ENCODE measurements around the gene GET4. TPM values are rescaled to one million over a fixed set of nuclear protein-coding genes. Genes with fewer than 3 reads are reported as not detected.
A peak's percentile ranks its signal among the peaks of the same experiment; 100 is the strongest.
"Not testable (repeated sequence)": the region's sequence is repeated elsewhere in the genome, so short reads cannot be mapped to it uniquely, and the experiment has no call there.

GET4 gene
- total RNA-seq, 2 donors from 2014 or later = 50.0 to 91.9 TPM

DNA sequence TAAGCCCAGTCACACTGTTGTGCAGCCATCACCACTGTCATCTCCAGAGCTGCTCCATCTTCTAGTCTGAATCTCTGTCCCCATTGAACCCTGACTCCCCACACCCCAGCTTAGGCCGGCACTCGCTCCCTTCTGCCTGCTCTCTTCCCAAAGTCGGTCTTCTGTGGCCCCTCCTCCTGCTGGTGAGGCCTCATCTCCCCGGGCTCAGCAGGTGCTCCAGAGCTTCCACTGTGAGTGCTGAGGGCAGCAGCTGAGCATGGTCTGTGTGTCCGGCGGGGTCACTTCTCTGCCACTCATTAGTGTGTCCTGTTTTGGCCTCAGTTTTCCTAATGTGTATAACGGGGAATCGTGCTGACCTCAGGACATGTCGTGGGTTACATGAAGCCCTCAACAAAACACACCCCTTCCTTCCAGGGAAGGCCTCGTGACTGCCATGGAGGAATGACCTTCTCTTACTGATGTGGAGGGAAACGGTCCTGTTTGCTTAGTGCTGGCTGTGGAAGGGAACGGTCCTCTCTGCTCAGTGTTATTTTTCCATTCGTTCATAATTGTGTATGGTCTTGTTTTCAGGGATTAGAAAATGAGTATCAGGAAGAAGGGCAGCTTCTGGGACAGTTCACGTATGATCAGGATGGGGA lies 4.3 kb upstream of the GET4 start:
- intact Hi-C loops (cut with DNase I) = loop anchor here (2.0 to 10.0 kb wide), 3 partner anchors 35 to 547 kb away; no protein-coding TSS in a partner anchor
- H3K36me3 ChIP-seq = no peaks in the 10 kb centered on the region

DNA sequence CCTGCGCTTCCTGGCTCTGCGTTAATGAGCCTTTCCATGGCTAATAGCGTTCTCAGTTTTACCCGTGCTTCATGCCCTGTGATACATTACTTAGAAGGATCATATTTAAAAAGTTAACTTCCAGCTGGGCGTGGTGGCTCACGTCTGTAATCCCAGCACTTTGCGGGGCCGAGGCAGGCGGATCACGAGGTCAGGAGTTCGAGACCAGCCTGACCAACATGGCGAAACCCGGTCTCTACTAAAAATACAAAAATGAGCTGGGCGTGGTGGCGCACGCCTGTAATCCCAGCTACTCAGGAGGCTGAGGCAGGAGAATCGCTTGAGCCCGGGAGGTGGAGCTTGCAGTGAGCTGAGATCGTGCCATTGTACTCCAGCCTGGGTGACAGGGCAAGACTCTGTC lies 3.7 kb upstream of the GET4 start:
- H3K4me3 ChIP-seq; H3K36me3 ChIP-seq; DNase-seq (ENCODE audit: low spot score); H3K4me1 ChIP-seq (replicated peaks); H3K27me3 ChIP-seq (replicated peaks; ENCODE audit: insufficient read depth); H3K9me3 ChIP-seq: not testable (repeated sequence)
- WGBS = 88% methylated on average over 19 of the region's 19 CpGs
- peak overlapping the region; percentile 46 to 53 for H3K27ac ChIP-seq
- intact Hi-C loops (cut with DNase I) = loop anchor here (2.0 to 10.0 kb wide), 3 partner anchors 35 to 548 kb away; no protein-coding TSS in a partner anchor

More for the DNA sequence above, 4.3 kb upstream of the GET4 start:
- Histone ChIP-seq H3K9me3 (no peaks in the 10 kb centered on the region), H3K27ac (peak overlapping the region in 1 of 2 donors; percentile 9), H3K4me3 (no peak overlapping the region), H3K4me1 (replicated peaks) (peaks cover 7% of the 10 kb centered on the region), H3K27me3 (replicated peaks; ENCODE audit: insufficient read depth) (no peaks in the 10 kb centered on the region)
- TF ChIP-seq, protein P1, sequence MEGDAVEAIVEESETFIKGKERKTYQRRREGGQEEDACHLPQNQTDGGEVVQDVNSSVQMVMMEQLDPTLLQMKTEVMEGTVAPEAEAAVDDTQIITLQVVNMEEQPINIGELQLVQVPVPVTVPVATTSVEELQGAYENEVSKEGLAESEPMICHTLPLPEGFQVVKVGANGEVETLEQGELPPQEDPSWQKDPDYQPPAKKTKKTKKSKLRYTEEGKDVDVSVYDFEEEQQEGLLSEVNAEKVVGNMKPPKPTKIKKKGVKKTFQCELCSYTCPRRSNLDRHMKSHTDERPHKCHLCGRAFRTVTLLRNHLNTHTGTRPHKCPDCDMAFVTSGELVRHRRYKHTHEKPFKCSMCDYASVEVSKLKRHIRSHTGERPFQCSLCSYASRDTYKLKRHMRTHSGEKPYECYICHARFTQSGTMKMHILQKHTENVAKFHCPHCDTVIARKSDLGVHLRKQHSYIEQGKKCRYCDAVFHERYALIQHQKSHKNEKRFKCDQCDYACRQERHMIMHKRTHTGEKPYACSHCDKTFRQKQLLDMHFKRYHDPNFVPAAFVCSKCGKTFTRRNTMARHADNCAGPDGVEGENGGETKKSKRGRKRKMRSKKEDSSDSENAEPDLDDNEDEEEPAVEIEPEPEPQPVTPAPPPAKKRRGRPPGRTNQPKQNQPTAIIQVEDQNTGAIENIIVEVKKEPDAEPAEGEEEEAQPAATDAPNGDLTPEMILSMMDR (IDR thresholded peaks at IDR 0.05) = no peak
- TF ChIP-seq POLR2A (IDR thresholded peaks at IDR 0.05) = no peak
- TF ChIP-seq POLR2AphosphoS5 (IDR thresholded peaks at IDR 0.05) = no peak
- 78% methylated on average over 14 of the region's 14 CpGs for WGBS
- no peak for DNase-seq (ENCODE audit: low spot score)

DNA sequence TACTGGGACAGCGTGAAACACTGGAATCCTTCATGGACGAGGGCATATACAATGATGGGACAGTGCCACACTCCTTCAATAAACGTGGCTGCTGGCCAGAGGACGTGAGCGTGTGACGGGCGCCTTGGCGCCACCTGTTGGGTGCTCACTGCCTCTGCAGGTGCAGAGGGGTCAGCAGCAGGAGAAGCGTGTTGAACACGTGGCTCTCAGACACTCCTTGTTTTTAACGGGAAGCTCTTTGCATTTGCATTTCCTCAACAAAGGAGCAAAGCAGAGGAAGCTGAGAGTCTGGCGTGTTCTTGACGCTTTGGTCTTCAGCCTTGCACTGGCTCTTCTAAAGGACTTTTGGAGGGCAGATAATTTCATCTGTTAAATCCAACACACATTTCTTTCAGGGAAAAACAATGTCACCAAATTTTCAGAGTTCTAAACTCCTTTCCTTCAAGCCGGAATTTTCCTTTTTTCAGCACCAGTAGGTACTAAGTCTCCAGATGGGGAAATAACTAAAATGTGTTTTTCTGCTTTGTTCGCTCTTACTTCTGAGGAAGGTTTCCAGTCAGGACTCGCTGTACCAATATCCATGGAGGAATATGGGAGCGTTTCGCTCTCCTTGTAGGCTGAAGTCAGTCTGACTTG lies 2.9 kb upstream of the GET4 start:
- H3K36me3 ChIP-seq = no peaks in the 10 kb centered on the region
- no peaks in the 10 kb centered on the region for H3K4me1 ChIP-seq (replicated peaks)
- peak; percentile 91 for TF ChIP-seq POLR2AphosphoS5 (IDR thresholded peaks at IDR 0.05)
- TF ChIP-seq POLR2A (IDR thresholded peaks at IDR 0.05) = peak; percentile 25
- TF ChIP-seq, protein P1 (IDR thresholded peaks at IDR 0.05) = peak; percentile 68 to 98 (median 95)
- 30% methylated on average over 18 of the region's 18 CpGs for WGBS
- peak; percentile 86 for DNase-seq (ENCODE audit: low spot score)
- peak overlapping the region; percentile 46 to 53 for H3K27ac ChIP-seq
- no peak overlapping the region for H3K4me3 ChIP-seq
- intact Hi-C loops (cut with DNase I) = loop anchor here (2.0 to 10.0 kb wide), 3 partner anchors 36 to 549 kb away; no protein-coding TSS in a partner anchor
- no peaks in the 10 kb centered on the region for H3K27me3 ChIP-seq (replicated peaks; ENCODE audit: insufficient read depth)
- H3K9me3 ChIP-seq = no peaks in the 10 kb centered on the region

DNA sequence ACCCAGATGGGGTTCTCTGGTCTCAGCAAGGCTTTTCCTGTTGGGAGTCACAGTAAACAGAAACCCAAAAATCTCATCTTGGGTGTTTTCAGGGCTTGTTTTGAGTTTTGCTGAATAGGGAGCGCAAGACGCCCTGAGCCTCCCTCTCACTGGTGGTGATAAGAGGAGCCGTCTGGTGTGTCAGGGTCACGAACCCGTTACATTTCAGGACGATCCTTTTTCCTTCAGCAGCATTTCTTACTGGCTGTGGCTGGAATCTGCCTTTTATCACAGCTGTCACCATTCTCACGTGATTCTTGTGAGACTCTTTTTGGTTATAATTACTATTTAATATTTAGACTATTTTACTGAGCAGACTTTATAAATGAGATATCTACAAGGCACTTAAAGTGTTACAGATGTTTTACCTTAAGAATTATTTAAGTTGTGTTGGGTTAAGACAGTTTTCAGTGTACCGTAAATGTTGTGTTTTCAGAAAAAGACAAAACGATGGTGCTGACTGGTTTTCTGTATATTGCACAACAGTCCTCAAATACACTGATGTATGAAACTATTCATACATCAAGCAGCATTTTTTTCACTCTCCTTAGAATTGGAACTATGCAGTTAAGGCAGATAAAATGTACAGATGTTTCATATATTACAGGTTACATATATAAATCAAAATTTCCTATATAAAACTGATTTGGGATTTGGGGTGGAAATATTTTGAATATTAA lies 2.2 kb upstream of the GET4 start:
- no peaks in the 10 kb centered on the region for H3K9me3 ChIP-seq
- no peaks in the 10 kb centered on the region for H3K36me3 ChIP-seq
- TF ChIP-seq POLR2AphosphoS5 (IDR thresholded peaks at IDR 0.05) (no peak), POLR2A (IDR thresholded peaks at IDR 0.05) (no peak)
- TF ChIP-seq, protein P1 (IDR thresholded peaks at IDR 0.05) = no peak
- no peaks in the 10 kb centered on the region for H3K27me3 ChIP-seq (replicated peaks; ENCODE audit: insufficient read depth)
- H3K4me3 ChIP-seq = no peak overlapping the region
- DNase-seq (ENCODE audit: low spot score) = no peak
- peak overlapping the region; percentile 46 to 53 for H3K27ac ChIP-seq
- no peaks in the 10 kb centered on the region for H3K4me1 ChIP-seq (replicated peaks)
- 81% methylated on average over 9 of the region's 9 CpGs for WGBS
- intact Hi-C loops (cut with DNase I) = loop anchor here (5.0 to 10.0 kb wide), 2 partner anchors 37 to 549 kb away; no protein-coding TSS in a partner anchor

DNA sequence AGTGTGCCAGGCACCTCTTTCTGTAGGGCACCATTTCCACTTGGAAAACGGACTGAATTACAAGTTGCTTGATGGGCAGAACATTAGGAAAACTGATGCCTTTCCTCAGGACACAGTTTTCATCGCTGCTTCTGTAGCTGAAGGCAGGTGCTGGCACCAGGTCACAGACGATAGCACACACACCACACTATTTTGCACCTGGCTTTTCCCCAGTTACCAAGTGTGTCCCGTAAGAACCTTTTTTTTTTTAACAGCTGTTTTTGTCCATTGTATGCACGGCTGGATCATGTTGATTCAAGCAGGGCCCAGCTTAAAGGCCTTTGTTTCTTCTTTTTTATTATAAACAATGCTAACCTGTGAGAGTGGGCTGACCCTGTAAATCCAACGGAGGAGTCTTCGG lies 1.3 kb upstream of the GET4 start:
- TF ChIP-seq, protein P1 (IDR thresholded peaks at IDR 0.05) = no peak
- TF ChIP-seq POLR2AphosphoS5 (IDR thresholded peaks at IDR 0.05) (no peak), POLR2A (IDR thresholded peaks at IDR 0.05) (no peak)
- no peaks in the 10 kb centered on the region for H3K36me3 ChIP-seq
- no peaks in the 10 kb centered on the region for H3K4me1 ChIP-seq (replicated peaks)
- 43% methylated on average over 7 of the region's 7 CpGs for WGBS
- H3K27ac ChIP-seq = peak overlapping the region; percentile 83
- intact Hi-C loops (cut with DNase I) = loop anchor here (10.0 kb wide), 1 partner anchor 550 kb away; no protein-coding TSS in a partner anchor
- H3K9me3 ChIP-seq = no peaks in the 10 kb centered on the region
- no peak for DNase-seq (ENCODE audit: low spot score)
- no peak overlapping the region for H3K4me3 ChIP-seq
- no peaks in the 10 kb centered on the region for H3K27me3 ChIP-seq (replicated peaks; ENCODE audit: insufficient read depth)
